NCI-H2029 (cell line): ENCODE results near the gene NXN.
"Not testable (repeated sequence)": the region's sequence is repeated elsewhere in the genome, so short reads cannot be mapped to it uniquely, and the experiment has no call there.

Experiments
- DNase-seq: peaks from one replicate; lab custom pipeline; 2025; lab: John Stamatoyannopoulos, UW

NXN gene

GRCh38 chr17:829614-830013 is 150.0 kb downstream of the NXN start:
- not testable (repeated sequence) for DNase-seq

- DNase-seq: no peak
Observed at GRCh38 chr17:828761-829160, 150.8 kb downstream of the NXN start.

GRCh38 chr17:826778-827177 is 152.8 kb downstream of the NXN start:
- no peak for DNase-seq

- no peak for DNase-seq
Observed at GRCh38 chr17:825216-825615, 154.4 kb downstream of the NXN start.

GRCh38 chr17:824378-824777 is 155.2 kb downstream of the NXN start:
- DNase-seq: no peak

- DNase-seq: no peak
Observed at GRCh38 chr17:823501-823902, 156.1 kb downstream of the NXN start.

- DNase-seq: no peak
Observed at GRCh38 chr17:819251-819650, 160.3 kb downstream of the NXN start.

GRCh38 chr17:814371-814770 is 165.2 kb downstream of the NXN start:
- no peak for DNase-seq

GRCh38 chr17:812638-813204 is 166.9 kb downstream of the NXN start:
- DNase-seq: no peak

GRCh38 chr17:811051-811784 is 168.4 kb downstream of the NXN start:
- no peak for DNase-seq

- no peak for DNase-seq
Observed at GRCh38 chr17:807523-808294, 171.9 kb downstream of the NXN start.

GRCh38 chr17:806781-807522 is 172.6 kb downstream of the NXN start:
- no peak for DNase-seq

- no peak for DNase-seq
Observed at GRCh38 chr17:806346-806745, 173.2 kb downstream of the NXN start.

GRCh38 chr17:805886-806285 is 173.7 kb downstream of the NXN start:
- not testable (repeated sequence) for DNase-seq

GRCh38 chr17:804541-805435 is 174.8 kb downstream of the NXN start:
- no peak for DNase-seq

- no peak for DNase-seq
Observed at GRCh38 chr17:802901-803881, 176.4 kb downstream of the NXN start.

- DNase-seq: no peak
Observed at GRCh38 chr17:802481-802880, 177.1 kb downstream of the NXN start.

GRCh38 chr17:801660-802059 is 177.9 kb downstream of the NXN start:
- DNase-seq: no peak

- no peak for DNase-seq
Observed at GRCh38 chr17:800446-801242, 178.9 kb downstream of the NXN start.
